Measurements from ENCODE around the gene LGALS1.

Gene LGALS1

GRCh38 chr22:37674951-37675929, at the start of gene LGALS1:
TSS of gene LGALS1 (plus strand) at chr22:37675636. CDS start at chr22:37675703, 67 bp downstream.
- DNase-seq (ENCODE audit: low read depth in 2 of 2), result no peak

DNA sequence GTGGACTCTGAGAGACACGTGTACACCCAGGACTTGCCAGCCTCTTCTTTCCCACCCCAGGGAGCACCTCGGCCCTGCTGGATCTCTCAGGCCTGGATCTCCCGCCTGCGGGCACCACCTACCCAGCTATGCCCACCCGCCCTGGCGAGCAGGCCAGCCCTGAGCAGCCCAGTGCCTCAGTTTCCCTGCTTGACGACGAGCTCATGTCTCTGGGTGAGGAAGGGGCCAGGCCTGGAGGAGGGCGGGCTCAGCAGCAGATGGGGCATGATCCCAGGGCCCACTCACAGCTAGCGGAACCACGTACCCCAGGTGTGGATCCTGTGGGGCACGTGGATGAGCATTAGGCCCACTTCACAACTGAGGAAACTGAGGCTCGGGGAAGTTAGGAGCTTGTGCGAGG, 49.7 kb upstream of the LGALS1 start:
- DNase-seq (ENCODE audit: low read depth in 2 of 2), result no peak

DNA sequence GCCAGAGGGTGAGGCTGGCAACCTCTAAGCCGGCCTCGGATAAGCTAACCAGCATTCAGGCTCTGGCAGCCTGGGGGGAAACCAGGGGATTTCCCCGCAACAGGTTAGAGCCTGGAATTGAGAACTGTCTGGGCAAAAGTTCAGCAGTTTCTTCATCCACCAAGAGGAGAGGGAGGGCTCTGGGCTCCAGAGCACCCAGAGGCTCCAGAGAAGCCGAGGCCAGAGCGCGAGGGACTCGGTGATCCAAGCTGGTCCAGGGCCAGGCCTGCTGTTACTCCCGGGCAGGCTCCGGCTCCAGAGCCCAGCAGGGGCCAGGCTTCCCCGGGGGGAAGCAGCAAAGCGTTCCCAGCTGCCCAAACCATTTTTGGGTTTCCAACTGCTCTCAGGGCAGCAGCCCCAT, 49.3 kb upstream of the LGALS1 start:
- DNase-seq (ENCODE audit: low read depth in 2 of 2), result no peak

- no peak for DNase-seq (ENCODE audit: low read depth in 2 of 2)
Measured at GRCh38 chr22:37626556-37627075, 48.8 kb upstream of the LGALS1 start.

GRCh38 chr22:37627121-37627520, 48.3 kb upstream of the LGALS1 start:
- DNase-seq (ENCODE audit: low read depth in 2 of 2), result no peak

DNA sequence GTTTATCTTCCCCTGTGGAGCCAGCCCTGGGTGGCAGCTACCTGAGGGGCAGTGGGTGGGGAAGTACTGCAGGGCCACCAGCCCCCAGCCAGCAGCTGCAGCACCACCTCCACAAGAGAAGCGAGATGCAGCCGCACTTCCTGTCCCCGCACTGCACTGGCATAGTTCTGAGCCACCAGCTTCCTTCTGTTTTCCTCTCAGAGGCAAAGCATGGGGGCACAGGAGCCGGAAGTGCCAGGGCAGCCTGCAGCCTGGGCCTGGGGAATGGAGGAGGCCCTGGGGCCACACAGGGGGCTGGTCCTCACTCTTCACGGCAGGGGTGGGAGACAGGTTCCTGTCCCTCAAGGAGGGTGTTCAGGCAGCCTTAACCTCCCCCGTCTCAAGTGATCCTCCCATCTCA, 47.9 kb upstream of the LGALS1 start:
- no peak for DNase-seq (ENCODE audit: low read depth in 2 of 2)

- DNase-seq (ENCODE audit: low read depth in 2 of 2), result no peak
Measured at GRCh38 chr22:37628830-37629229, 46.6 kb upstream of the LGALS1 start.

- no peak for DNase-seq (ENCODE audit: low read depth in 2 of 2)
Measured at GRCh38 chr22:37629928-37630327, 45.5 kb upstream of the LGALS1 start.

DNA sequence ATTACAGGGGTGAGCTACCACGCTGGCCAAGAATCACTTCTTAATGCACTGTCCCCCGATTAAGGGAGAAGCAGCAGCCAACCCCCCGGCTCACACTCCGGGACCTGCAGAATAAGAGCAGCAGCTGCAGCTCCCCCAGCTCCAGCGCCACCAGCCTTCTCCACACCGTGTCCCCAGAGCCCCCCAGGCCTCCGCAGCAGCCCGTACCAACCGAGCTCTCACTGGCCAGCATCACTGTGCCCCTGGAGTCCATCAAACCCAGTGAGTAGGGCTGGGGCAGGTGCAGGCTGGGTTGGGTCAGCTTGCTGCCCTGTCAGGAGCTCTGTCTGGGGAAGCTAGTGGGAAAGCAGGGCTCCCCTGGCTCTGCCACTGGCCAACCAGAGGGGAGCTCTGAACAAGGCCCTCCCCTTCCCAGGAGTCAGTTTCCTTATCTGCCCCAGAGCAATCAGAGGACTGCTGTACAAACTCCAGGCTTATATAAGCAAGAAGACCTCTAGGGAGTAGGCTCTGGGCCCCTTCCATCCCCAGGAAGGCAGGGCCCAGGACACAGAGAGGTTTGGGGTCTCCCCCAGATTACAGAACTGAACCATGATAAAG, 44.5 kb upstream of the LGALS1 start:
- no peak for DNase-seq (ENCODE audit: low read depth in 2 of 2)

GRCh38 chr22:37631448-37632173, 43.8 kb upstream of the LGALS1 start:
- DNase-seq (ENCODE audit: low read depth in 2 of 2), result no peak

GRCh38 chr22:37632174-37633088, 43.0 kb upstream of the LGALS1 start:
- DNase-seq (ENCODE audit: low read depth in 2 of 2), result no peak

GRCh38 chr22:37633089-37633624, 42.3 kb upstream of the LGALS1 start:
- no peak for DNase-seq (ENCODE audit: low read depth in 2 of 2)

DNA sequence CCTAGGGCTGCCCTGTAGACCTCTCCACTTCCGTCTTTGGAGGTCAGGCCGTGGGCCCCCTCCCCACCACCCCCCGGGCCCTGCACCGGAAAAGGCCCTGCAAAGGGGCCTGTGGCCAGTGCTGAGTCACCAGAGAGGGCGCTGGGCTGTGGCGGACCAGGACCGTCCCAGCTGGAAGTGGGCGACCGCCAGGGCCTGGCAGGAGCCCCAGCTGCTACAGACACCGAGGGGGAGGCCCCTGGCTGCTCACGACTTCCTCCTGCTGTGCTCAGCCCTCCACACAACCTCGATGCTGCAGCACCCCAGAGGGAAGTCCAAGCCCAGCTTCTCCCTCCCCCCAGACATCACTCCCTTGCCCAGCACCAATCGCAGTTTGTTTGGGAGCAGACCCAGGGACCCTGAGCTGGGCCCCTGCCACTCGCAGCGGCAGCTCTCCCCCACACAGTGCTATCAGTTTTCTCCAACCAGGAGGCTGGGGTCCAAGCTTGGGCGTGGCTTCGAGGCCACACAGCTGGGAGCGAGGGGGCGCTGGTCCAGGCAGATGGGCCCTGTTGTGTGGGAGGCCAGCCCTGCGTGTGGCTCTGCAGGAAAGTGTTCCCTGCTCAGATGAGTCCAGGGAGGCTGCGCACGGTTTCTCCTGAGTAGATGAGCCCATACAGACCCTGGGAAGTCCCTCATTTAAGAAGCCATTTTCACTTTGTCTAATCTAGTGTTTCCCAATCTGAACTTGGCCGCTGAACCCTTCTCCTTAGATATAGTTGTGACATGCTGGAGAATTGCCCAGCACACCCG, 41.6 kb upstream of the LGALS1 start:
- peak in 1 of 2 donors; percentile 31 for DNase-seq (ENCODE audit: low read depth in 2 of 2)

DNA sequence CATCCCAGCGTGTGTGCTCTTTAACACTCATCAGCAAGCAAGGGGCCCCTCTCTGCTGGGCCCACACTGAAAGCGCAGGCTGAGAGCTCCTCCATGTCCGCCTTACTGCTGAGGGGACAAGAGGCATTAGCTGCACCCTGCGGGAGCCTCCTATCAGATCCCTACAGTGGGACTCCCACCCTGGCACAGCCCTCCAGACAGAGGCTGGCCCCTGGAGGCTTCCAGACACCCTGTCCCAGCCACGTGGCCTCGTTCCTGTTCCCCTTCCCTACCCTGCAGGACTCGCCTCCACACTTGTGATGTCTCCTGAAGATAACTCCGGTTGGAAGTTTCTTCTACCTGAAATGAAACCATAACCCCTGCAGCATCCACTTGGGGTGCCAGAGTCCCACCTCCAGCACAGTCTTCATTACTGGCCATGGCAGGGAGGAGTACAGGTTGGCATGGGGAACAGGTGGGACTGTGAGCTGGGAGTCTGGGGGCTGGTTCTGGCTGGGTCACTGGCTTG, 41.0 kb upstream of the LGALS1 start:
- DNase-seq (ENCODE audit: low read depth in 2 of 2), result no peak

- no peak for DNase-seq (ENCODE audit: low read depth in 2 of 2)
Measured at GRCh38 chr22:37635157-37635556, 40.3 kb upstream of the LGALS1 start.

DNA sequence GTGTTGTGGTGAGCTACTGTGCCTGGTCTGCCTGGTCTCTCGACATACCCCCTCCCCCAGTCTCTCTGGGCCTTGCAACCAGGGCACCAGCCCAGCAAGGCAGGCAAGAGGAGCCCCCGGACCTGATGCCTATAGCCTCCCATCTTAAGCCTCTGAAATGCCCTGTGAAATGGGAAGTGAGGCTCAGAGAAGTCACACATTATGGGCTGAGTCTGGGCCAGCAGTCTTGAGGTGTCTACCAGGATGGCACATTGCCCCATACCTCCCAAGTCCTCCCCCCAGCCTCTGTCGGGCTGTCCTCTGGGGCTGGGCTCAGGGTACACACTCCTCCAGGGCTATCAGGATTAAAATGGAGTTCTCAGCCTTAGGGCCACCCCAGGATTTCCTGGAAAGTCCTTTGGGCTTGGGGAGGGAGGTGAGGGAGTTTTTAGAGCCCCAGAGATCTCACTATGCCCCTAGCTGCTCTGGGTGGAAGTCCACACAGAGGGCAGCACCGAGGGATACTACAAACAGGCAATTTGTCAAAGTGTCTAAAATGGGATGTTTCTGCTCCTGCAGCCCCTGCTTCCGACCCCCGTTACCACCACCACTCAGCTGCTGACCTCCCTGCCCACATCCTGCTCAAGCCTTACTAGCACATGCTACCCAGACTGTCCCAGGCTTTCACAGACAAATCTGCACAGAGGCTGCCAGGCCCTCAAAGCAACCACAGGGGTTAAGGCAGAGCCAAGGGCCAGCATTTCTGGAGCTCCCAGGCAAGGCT, 39.1 kb upstream of the LGALS1 start:
- no peak for DNase-seq (ENCODE audit: low read depth in 2 of 2)

DNA sequence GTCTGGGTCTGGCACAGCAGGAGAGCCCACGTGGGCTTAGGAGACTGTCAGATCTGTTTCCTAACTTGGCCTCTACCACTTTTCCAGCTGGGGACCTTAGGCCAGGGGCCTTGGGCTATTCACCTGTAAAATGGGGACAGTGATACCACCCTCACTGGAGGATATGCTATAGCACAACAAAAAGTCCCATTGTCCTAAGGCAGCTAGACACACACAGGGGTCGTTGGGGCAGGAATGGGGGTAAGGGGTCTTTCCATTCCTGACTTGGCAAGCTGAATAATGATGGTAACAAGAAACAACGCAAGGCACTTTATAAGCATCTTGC, 38.5 kb upstream of the LGALS1 start:
- DNase-seq (ENCODE audit: low read depth in 2 of 2), result no peak

- DNase-seq (ENCODE audit: low read depth in 2 of 2), result no peak
Measured at GRCh38 chr22:37638391-37639069, 36.9 kb upstream of the LGALS1 start.
